HUDEP-2 (cell line): ENCODE measurements around the gene ONECUT3.
A peak's percentile ranks its signal among the peaks of the same experiment; 100 is the strongest.
"Not testable (repeated sequence)": the region's sequence is repeated elsewhere in the genome, so short reads cannot be mapped to it uniquely, and the experiment has no call there.

Experiments
- DNase-seq, 76 experiments: peaks; one replicate each; lab custom pipeline; 2025; ENCODE audit not compliant: unreplicated experiment in 76 of 76; lab: John Stamatoyannopoulos, UW

The ONECUT3 gene

GRCh38 chr19:1754636-1755466, 1.5 kb downstream of the ONECUT3 start:
- DNase-seq = peak in 1 of 76 experiments; percentile 19

- DNase-seq = no peak
Measured at GRCh38 chr19:1755467-1756171, 2.3 kb downstream of the ONECUT3 start.

- DNase-seq = no peak
Measured at GRCh38 chr19:1756264-1756663, 3.0 kb downstream of the ONECUT3 start.

GRCh38 chr19:1756705-1757465, 3.6 kb downstream of the ONECUT3 start:
- DNase-seq = no peak

GRCh38 chr19:1757468-1758230, 4.3 kb downstream of the ONECUT3 start:
- no peak for DNase-seq

- DNase-seq = no peak
Measured at GRCh38 chr19:1758231-1758577, 4.9 kb downstream of the ONECUT3 start.

GRCh38 chr19:1758959-1759903, 5.9 kb downstream of the ONECUT3 start:
- DNase-seq = no peak

GRCh38 chr19:1760020-1760419, 6.7 kb downstream of the ONECUT3 start:
- no peak for DNase-seq

GRCh38 chr19:1760786-1761527, 7.7 kb downstream of the ONECUT3 start:
- not testable (repeated sequence) for DNase-seq

GRCh38 chr19:1761528-1762242, 8.4 kb downstream of the ONECUT3 start:
- no peak for DNase-seq

GRCh38 chr19:1762243-1763117, 9.2 kb downstream of the ONECUT3 start:
- no peak for DNase-seq

- DNase-seq = no peak
Measured at GRCh38 chr19:1763648-1764639, 10.6 kb downstream of the ONECUT3 start.

GRCh38 chr19:1764729-1765128, 11.4 kb downstream of the ONECUT3 start:
- no peak for DNase-seq

GRCh38 chr19:1765232-1765903, 12.1 kb downstream of the ONECUT3 start:
- no peak for DNase-seq

GRCh38 chr19:1765904-1766799, 12.8 kb downstream of the ONECUT3 start:
- DNase-seq = no peak
